Ureter (tissue), 1 donor: ENCODE data around the gene LRCH4. TPM values are rescaled to one million over a fixed set of nuclear protein-coding genes. Genes with fewer than 3 reads are reported as not detected.
"Not testable (repeated sequence)": the region's sequence is repeated elsewhere in the genome, so short reads cannot be mapped to it uniquely, and the experiment has no call there.

Experiments
- DNase-seq: peaks from one replicate; pipeline ENCODE4 v3.0.0-alpha.2; 2020; ENCODE audit warnings: low spot score
- total RNA-seq: library from RNA; stranded (reverse); gene quantifications from one replicate; pipeline ENCODE4 v1.2.4, GENCODE V29; 2023
- donor health status: DM: yes; HTN: yes; CAD: no.

LRCH4 gene
- total RNA-seq, 1 donor from 2014 or later, result 52.4 TPM

- no peak for DNase-seq
Observed at GRCh38 chr7:100544967-100545359, 41.0 kb downstream of the LRCH4 start.

GRCh38 chr7:100544386-100544785, 41.5 kb downstream of the LRCH4 start:
- DNase-seq, result no peak

DNA sequence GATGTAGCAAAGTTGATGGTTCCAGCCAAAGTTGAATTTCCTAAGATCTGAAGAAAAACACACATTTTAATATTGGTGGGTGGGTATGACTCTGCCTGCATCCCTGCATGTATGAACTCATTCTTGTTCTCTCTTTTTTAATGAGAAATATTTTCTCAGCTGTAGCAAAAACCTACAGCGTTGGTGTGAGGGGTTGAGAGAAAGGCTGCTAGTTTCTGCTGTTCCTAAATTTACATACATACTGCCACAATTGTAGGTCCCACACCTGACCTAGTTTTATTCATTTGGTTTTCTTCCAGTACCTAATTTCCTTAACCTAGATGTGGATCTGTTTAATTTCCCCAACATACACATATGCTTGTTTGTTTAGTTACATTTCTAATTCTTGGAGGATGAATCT, 42.3 kb downstream of the LRCH4 start:
- no peak for DNase-seq

- not testable (repeated sequence) for DNase-seq
Observed at GRCh38 chr7:100541309-100541708, 44.6 kb downstream of the LRCH4 start.

- no peak for DNase-seq
Observed at GRCh38 chr7:100540073-100540723, 45.7 kb downstream of the LRCH4 start.

- peak; percentile 52 for DNase-seq
Observed at GRCh38 chr7:100539436-100540006, 46.4 kb downstream of the LRCH4 start.

DNA sequence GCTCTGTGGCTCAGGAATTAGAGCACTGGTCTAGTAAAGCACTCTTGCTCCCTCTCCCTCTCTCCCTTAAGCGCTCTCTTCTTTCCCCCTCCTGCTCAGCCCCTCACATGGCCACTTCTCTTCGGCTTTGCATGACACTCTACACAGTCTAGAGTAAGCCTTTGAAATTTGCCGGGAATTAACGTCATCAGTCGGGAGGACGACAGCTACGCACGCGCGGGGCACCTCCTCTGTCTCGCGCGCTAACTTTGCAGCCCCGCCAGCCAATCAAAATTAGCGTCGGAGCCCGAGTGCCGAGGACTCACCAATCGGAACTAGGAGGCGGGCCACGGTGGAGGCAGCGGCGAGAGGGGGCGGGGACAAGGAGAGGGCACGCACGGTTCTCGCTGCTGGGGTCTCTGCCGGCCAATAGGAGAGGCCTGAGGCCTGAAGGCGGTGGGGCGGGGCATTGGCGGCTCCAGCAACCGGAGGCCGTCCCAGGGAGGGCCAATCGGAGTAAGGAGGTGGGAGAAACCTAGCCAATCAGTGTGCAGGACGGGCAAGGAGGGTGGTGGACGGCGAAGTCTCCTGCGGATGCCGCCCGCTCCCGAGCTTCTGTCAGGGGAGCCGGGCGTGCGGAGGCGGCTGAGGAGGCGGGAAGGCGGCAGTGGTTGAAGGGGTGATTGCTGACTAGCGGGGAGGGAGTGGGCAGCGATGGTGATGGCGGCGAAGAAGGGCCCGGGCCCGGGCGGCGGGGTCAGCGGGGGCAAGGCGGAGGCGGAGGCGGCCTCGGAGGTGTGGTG, 47.1 kb downstream of the LRCH4 start, which contains the start of gene AGFG2:
Gene AGFG2, plus strand, starts transcription at position 550 of the 782 bp plus-strand sequence. Its CDS starts 144 bp downstream, at position 694.
- peak; percentile 100 for DNase-seq

DNA sequence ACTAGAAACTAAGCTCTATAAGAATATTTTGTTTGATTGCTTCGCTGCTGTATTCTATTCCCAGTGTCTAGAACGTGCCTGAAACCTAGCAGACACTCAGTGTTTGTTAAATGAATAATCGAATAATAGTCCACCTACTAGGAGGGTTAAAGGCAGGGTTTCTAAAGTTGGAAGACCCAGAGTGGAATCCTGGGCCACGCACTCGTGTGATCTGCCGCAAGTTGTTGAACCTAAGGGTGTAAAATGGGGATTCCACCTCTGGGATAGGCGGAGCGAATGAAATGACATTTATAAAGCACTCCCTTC, 47.6 kb downstream of the LRCH4 start:
- no peak for DNase-seq

DNA sequence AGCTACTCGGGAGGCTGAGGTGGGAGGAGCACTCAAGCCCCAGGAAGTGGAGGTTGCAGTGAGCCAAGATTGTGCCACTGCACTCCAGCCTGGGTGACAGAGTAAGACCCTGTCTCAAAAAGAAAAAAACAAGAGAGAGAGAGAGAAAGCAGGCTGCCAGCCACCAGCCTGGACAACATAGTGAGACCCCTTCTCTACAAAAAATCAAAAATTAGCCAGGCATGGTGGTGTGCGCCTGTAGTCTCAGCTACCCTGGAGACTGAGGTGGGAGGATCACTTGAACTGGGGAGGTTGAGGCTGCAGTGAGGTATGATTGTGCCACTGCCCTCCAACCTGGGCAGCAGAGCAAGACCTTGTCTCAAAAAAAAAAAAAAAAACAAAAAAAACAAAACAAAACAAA, 49.2 kb downstream of the LRCH4 start:
- not testable (repeated sequence) for DNase-seq

DNA sequence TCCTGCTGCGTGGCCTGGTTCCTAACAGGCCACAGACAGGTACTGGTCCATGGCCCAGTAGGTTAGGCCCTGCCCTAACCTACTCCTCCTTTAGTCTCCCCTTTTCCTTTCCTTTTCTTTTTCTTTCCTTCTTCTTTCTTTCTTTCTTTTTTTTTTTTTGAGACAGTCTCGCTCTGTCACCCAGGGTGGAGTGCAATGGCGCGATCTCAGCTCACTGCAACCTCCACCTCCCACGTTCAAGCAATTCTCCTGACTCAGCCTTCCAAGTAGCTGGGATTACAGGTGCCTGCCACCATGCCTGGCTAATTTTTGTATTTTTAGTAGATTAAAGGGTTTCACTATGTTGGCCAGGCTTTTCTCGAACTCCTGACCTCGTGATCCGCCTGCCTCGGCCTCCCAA, 49.9 kb downstream of the LRCH4 start:
- not testable (repeated sequence) for DNase-seq

DNA sequence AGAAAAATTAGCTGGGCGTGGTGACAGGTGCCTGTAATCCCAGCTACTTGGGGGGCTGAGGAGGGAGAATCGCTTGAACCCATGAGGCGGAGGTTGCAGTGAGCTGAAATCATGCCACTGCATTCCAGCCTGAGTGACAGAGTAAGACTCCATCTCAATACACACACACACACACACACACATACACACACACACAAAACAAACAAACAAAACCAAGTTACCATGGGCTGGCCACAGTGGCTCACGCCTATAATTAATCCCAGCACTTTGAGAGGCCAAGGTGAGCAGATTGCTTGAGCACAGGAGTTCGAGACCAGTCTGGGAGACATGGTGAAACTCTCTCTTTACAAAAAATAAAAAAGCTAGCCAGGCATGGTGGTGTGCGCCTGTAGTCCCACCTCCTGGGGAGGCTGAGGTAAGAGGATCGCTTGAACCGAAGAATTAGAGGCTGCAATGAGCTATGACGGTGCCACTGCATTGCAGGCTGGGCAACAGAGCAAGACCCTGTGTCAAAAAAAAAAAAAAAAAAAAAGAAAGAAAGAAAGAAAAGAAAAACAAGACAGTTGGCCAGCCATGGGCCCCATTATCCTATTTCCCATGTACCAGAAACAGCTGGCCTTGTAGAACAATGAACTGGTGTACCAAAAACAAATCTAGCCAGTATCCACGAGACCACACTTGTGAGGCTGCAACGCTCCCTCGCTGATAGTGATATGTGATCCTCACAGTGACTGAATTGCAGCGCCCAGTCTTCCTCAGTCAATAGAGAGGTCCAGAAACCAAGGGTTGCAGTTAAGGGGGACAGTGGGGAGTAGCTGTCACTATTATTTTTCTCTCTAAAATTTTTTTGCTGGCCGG, 53.5 kb downstream of the LRCH4 start:
- DNase-seq, result no peak

DNA sequence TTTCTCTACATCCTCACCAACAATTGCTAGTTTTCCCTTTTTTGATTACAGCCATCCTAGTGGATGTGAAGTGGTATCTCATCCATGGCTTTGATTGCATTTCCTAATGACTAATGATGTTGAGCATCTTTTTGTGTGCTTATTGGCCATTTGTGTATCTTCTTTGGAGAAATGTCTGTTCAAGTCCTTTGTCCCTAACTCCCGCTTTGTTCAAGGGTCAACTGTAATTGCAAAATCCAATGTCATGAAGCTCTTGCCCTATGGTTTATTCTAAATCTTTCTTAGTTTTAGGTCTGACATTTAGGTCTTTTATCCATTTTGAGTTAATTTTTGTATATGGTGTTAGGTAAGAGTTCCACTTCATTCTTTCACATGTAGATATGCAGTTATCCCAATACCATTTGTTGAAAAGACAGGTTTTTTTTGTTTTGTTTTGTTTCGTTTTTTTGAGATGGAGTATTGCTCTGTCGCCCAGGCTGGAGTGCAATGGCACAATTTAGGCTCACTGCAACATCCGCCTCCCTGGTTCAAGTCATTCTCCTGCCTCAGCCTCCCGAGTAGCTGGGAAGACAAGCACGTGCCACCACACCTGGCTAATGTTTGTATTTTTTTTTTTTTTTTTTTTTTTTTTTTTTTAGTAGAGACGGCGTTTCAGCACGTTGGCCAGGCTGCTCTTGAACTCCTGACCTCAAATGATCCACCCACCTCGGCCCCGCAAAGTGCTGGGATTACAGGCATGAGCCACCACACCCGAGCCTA, 57.6 kb downstream of the LRCH4 start:
- not testable (repeated sequence) for DNase-seq

Other genes with a start within 250 kb of the LRCH4 start
- 94.1 TPM for gene PILRB, start 228.0 kb downstream of the LRCH4 start, total RNA-seq
- gene PILRA, start 212.6 kb downstream of the LRCH4 start, total RNA-seq, result 21.6 TPM
- gene ZCWPW1, start 157.4 kb downstream of the LRCH4 start, total RNA-seq, result 4.3 TPM
- 33.7 TPM for gene MEPCE, start 156.3 kb downstream of the LRCH4 start, total RNA-seq
- 32.4 TPM for gene PPP1R35, start 149.6 kb downstream of the LRCH4 start, total RNA-seq
- not detected for gene SPACDR, start 121.9 kb downstream of the LRCH4 start, total RNA-seq
- 42.9 TPM for gene TSC22D4, start 106.9 kb downstream of the LRCH4 start, total RNA-seq
- 0.68 TPM for gene NYAP1, start 102.2 kb downstream of the LRCH4 start, total RNA-seq
- gene AGFG2, start 46.9 kb downstream of the LRCH4 start, total RNA-seq, result 28.0 TPM
- 2.8 TPM for gene SAP25, start 12.2 kb downstream of the LRCH4 start, total RNA-seq
- gene FBXO24, start 199 bp upstream of the LRCH4 start, total RNA-seq, result 0.29 TPM
- gene PCOLCE, start 16.2 kb upstream of the LRCH4 start, total RNA-seq, result 76.4 TPM
- 18.0 TPM for gene MOSPD3, start 26.4 kb upstream of the LRCH4 start, total RNA-seq
- gene TFR2, start 55.4 kb upstream of the LRCH4 start, total RNA-seq, result 2.2 TPM
- gene ACTL6B, start 70.3 kb upstream of the LRCH4 start, total RNA-seq, result not detected
- gene GNB2, start 87.6 kb upstream of the LRCH4 start, total RNA-seq, result 225 TPM
- gene GIGYF1, start 108.1 kb upstream of the LRCH4 start, total RNA-seq, result 44.9 TPM
- gene POP7, start 120.0 kb upstream of the LRCH4 start, total RNA-seq, result 28.0 TPM
- gene EPO, start 134.3 kb upstream of the LRCH4 start, total RNA-seq, result 0.68 TPM
- not detected for gene ZAN, start 147.5 kb upstream of the LRCH4 start, total RNA-seq
- 58.4 TPM for gene EPHB4, start 241.4 kb upstream of the LRCH4 start, total RNA-seq